ENCODE data around the gene BCL11B. TPM values are rescaled to one million over a fixed set of nuclear protein-coding genes. Genes with fewer than 3 reads are reported as not detected.

BCL11B gene
- total and polyA plus RNA-seq, 9 of the 15 experiments (the other 6 are each of a cell fraction or from before 2014, with no cell fraction given), result 0.09 TPM; not detected in 8

DNA sequence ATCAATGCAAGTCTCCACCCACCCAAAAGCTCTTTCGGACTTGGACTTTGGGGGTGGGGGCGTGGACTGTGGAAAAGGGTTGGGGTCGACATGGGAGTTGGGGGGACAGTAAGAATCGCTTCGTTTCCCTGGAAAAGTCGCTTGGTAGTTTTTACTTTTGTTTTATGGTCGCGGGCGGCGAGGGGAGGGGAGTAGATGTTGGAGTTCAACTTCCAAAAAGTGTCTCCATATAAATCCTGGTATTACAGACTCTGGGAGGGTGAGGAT, 568 bp upstream of the BCL11B start (continued):
- TF ChIP-seq ZBTB40 (IDR thresholded peaks at IDR 0.05), result no peak
- TF ChIP-seq ZBTB40 (CRISPR knock-in tag; IDR thresholded peaks at IDR 0.05), result no peak
- TF ChIP-seq AFF4 (CRISPR knock-in tag; IDR thresholded peaks at IDR 0.05), result no peak
- no peak for TF ChIP-seq ZBTB17 (CRISPR knock-in tag; IDR thresholded peaks at IDR 0.05)
- TF ChIP-seq MYNN (IDR thresholded peaks at IDR 0.05), result no peak
- TF ChIP-seq MYNN (CRISPR knock-in tag; IDR thresholded peaks at IDR 0.05), result no peak
- no peak for TF ChIP-seq MAFK (IDR thresholded peaks at IDR 0.05; ENCODE audit: low read length)
- no peak for TF ChIP-seq ILK (tag; IDR thresholded peaks at IDR 0.05; ENCODE audit: borderline replicate concordance, low read depth)
- no peak for TF ChIP-seq MCM5 (IDR thresholded peaks at IDR 0.05; ENCODE audit: low read depth)
- no peak for TF ChIP-seq NONO (IDR thresholded peaks at IDR 0.05; ENCODE audit: low read depth in 2 of 2, low read length in 1 of 2)
